NOMO-1 treated with DMSO at 0.1 percent for 48 hours (cell line): ENCODE data around the gene OXA1L.
"Not testable (repeated sequence)": the region's sequence is repeated elsewhere in the genome, so short reads cannot be mapped to it uniquely, and the experiment has no call there.

Experiments
- DNase-seq: peaks from one replicate; lab custom pipeline; 2025; ENCODE audit not compliant: unreplicated experiment; lab: John Stamatoyannopoulos, UW

The OXA1L gene

DNA sequence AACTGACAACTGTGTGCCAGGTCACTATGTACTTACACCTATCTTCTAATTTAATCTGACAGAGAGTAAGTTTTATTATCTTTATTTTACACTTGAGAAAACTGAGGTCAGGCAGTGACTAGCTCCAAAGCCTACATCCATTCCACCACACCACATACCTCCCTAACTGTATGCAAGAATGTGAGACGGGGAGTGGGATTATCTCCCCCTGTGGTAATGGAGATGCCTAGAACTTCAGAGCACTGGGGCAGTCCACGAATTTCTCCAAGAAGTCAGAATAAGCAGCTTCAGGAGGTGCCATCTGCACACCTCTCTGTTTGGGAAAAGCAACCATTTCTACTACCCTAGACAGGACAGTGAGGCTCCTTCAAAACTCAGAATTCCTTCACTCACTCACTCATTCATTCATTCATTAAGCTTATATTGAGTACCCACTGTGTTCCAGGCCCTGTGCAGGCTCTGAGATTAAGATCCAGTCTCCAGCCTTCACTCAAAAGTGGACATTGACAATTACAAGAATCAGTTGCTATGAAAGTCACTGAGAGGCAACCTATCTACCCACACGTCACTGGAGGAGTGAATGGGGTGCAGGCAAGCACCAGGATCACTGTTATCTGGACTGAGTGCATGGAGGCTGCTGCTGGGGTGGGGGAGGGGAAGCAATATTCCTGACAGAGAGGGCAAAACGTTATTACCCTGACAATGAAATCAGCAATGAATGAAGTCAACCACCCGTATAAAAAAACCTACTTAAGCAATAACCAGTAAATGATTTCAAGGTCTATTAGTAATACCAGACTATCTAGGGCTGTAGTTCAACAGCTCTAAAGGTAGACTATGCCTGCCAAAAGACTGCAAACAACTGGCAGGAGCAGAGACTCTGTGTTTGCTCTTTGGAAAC is 30.8 kb downstream of the OXA1L start:
- no peak for DNase-seq

DNA sequence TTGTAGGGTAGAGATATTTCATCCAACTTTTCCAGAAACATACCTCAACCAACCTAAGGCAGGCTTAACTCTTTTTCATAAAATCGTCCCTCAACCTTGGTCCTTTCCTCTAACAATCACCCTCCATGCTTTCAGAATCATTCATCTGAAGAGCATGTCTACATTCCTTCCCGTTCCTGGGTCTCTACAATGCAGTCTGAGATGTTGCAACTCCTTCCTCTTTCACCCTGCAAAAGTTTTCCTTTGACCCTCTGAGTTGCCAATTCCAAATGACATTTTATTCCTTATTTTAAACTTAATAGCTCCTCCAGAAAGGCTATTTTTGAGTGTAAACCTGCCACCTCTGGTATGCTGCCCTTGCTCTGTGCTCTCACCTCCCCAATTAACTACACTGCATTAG is 32.0 kb downstream of the OXA1L start:
- peak; percentile 48 for DNase-seq

DNA sequence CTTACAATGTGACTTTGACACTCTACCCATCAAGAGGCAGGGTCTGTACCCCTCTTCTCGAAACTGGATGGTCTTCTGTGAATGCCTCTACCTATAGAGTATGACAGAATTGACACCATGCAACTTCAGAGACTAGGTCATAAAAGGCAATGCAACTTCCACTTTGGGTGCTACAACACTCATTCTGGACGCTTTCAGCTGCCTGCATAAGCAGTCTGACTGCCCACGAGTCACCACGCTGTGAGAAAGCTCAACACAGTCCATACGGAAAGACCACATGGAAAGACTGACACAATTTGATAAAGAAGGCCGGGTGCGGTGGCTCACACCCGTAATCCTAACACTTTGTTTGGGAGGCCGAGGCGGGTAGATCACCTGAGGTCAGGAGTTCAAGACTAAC is 33.9 kb downstream of the OXA1L start:
- no peak for DNase-seq

DNA sequence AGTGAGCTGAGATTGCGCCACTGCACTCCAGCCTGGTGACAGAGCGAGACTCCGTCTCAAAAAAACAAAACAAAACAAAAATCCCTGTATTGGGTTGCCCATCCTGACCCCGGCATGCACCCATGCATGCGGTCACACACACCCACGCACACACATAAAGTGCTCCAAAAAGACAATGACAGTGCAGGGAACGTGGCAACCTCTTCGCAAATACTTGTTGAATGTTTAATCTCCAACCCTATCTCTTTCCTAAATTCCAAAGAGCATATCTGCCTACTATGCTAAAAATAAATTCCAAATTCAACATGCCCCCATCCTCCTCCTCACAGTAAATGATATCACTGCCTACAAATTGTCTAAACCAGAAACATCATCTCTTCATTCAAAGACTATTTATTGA is 35.2 kb downstream of the OXA1L start:
- DNase-seq, result no peak

DNA sequence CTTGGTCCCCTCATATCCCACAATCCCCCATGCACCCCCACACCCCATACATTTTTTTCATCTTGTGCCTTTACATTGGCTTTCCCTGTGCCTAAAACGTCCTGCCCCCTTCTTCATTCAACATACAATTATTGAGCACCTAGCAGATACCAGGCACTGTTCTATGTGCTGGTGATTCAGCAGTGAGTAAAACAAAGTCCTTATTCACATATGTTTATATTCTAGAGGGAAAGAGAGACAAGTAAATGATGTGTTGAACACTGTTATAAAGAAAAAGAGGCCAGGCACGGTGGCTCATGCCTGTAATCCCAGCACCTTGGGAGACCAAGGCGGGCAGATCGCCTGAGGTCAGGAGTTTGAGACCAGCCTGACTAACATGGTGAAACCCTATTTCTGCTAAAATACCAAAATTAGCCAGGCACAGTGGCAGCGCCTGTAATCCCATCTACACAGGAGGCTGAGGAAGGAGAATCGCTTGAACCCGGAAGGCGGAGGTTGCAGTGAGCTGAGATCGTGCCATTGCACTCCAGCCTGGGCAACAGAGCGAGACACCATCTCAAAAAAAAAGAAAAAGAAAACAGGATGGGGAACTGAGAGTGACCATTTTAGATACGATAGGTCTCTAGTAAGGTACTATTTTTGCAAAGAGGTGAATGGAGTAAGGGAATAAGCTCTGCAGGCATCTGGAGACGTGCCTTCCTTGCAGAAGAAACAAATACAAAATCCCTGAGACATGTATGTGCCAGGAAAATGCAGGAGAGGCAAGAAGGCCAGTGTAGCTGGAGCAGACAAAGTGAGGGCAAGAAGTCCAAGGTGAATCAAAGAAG is 36.6 kb downstream of the OXA1L start:
- no peak for DNase-seq

DNA sequence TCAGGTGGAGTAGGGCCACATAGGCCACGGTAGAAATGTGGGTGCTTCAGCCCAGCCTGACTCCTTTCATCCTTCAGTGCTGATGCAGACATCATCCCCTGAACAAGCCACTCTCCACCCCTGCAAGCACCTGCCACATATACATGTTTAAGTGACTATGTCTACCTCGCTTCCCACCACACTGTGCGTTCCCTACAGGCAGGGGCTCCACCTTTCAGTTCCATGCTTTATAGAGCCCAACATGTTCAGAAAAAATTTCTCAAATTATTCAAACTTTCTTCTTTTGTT is 37.1 kb downstream of the OXA1L start:
- no peak for DNase-seq

DNA sequence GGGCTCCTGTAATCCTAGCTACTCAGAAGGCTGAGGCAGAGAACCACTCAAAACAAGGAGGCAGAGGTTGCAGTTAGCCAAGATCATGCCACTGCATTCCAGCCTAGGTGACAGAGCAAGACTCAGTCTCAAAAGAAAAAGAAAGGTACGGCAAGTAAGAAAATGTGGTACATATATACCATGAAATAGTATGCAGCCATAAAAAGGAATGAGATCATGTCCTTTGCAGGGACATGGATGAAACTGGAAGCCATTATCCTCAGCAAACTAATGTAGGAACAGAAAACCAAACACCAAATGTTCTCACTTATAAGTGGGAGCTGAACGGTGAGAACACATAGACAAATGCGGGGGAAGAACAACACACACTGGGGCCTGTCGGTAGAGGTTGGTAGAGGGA is 38.7 kb downstream of the OXA1L start:
- not testable (repeated sequence) for DNase-seq

DNA sequence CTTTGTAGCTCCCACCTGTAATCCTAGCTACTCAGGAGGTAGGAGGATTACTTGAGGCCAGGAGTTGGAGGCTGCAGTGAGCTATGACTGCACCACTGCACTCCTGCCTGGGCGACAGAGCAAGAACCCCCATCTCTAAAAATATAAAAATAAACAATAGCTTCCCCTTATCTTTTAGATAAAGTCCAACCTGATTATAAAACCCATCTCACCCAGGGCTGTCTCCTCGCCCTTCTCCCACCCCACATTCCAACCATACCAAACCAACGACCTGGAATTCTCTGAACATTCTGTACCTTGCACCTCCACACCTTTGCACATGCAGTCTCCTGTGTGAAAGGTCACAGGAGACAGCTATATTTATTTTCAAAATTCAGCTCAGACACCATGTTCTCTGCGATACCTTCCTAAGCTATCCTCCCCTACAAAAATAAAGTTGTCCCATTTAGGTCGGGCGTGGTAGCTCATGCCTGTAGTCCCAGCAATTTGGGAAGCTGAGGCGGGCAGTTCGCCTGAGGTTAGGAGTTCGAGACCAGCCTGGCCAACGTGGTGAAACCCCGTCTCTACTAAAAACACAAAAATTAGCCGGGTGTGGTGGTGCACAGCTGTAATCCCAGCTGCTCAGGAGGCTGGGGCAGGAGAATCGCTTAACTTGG is 41.1 kb downstream of the OXA1L start:
- no peak for DNase-seq

DNA sequence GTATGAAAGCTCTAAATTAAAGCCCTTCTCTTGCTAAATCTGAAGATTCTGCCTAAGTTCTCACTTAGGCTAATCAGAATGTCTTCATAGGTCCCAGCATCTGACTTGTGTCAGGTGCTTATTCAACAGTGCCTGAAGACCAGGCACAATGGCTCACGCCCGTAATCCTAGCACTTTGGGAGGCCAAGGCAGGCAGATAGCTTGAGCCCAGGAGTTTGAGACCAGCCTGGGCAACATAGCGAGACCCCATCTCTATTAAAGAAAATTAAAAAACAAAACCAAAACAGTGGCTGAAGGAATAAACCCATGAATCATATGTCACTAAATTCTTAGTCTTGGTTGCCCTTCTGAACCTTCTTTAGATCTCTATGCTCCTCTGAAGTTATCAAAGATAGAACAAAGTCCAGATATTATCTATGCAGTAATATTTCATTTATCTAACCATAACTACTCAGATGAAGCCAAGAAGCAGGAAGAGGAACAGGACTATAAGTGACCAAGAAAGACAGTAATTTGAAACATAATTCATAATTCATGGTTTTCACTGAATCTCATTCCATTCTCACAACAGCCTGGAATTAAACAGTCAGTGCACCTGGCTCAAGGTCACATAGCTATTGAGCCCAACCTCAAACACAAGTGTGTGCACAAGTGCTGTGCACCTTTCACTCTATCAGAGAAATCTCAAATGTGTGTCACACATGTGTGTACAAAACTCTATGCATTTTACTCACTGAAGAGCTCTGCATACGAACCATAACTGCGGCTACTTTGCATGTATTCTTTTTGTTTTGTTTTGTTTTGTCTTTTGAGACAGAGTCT is 42.1 kb downstream of the OXA1L start:
- no peak for DNase-seq

DNA sequence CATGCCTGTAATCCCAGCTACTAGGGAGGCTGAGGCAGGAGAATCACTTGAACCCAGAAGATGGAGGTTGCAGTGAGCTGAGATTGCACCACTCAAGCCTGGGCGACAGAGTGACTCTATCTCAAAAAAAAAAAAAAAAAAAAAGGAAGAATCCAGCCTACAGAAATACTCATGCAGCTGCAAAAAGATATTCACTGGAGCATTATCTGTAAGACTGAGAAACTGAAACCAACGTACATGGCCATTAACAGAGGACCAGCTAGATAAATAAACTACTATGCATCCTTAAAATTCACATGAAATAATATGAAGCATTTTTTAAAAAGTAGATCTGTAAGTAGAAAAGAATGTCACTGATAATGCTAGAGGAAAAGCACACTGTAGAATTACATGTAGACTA is 45.2 kb downstream of the OXA1L start:
- DNase-seq, result peak; percentile 58

DNA sequence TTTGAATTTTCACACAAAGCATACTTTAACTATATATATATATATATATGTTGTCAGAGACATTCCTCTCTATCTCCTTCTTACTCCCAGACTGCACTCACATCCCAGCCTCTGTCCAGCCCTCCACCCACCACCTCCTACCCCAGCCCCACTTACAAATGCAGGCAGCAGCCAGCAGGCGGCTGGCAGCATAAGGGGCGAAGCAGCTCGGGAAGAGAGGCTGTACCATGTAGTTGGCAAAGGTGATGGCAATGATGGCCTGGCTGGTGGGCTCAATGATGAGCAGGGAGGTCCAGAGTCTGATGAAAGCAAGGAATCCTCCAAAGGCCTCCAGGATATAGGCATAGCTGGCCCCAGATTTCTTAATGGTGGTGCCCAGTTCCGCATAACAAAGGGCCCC is 46.3 kb downstream of the OXA1L start:
- no peak for DNase-seq

DNA sequence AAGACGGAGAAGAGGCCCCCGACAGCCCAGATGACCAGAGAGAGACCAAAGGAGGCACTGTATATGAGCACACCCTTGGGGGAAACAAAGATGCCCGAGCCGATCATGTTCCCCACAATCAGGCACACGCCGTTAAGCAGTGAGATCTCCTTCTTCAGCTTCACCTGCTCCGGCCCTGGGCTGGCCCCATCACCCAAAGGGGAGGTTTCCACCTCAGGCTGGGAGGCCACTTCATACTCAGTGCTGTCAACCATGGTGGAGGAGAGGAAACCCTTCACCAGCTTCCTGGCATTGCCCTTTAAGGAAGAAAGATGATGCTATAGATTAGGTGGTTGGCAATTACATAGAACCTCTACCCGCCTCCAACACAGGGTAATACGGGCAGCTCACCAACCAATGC is 46.7 kb downstream of the OXA1L start:
- no peak for DNase-seq

DNA sequence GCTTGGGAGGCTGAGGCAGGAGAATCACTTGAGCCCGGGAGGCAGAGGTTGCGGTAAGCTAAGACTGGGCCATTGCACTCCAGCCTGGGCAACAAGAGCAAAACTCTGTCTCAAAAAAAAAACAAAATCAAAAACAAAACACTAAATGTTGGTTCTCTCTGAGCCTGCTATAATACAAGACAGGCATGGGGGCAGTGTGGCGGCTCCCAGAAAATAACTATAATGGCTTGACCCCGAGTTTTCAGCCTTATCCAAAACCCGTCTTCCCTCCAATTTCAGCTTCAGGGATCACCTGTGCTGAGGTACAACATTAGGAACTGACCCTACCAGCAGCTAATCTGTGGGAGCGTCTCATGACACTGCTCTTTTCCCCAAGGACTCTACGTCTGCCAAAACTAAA is 47.9 kb downstream of the OXA1L start:
- DNase-seq, result no peak

DNA sequence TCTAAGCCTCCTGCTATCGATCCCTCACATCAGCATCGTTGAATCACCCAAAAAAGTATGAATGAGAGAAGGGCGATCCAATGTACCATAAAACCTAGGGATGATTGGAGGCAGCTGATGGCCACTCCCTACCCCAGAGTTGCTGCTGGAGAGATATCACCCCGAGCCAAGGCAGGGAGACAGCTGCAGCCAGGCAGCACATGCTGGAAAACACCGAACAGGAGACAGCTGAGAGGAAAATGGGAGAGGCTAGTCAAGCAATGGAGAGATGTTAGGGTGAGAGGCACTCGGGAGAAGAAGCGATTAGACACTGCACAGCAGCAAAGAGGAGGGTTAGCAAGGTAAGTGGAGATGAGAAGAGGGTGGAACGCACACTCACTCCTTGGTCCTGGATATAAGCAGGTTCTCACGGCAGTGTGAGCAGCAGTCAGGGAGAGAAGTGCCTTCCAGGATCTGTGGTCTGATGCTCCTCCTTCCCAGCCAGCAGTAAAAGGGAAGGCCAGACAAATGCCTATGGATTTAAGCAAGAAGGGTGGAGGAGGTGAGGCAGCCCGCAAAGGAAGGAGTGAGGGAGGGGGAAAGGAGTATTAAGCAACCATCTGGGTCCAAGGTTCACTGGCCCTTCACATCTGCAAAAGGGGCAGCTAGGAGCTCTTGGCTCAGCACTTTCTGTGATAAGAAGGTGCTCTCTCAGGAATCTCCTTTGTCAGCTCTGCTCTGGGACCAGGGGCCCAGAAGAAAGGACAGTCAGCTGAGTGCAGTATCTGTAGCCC is 48.6 kb downstream of the OXA1L start, which contains the start of gene SLC7A7:
Gene SLC7A7, minus strand, starts transcription at position 495 of the 773 bp plus-strand sequence. CDS start 2,037 bp downstream, outside the sequence.
- DNase-seq, result peak; percentile 66

DNA sequence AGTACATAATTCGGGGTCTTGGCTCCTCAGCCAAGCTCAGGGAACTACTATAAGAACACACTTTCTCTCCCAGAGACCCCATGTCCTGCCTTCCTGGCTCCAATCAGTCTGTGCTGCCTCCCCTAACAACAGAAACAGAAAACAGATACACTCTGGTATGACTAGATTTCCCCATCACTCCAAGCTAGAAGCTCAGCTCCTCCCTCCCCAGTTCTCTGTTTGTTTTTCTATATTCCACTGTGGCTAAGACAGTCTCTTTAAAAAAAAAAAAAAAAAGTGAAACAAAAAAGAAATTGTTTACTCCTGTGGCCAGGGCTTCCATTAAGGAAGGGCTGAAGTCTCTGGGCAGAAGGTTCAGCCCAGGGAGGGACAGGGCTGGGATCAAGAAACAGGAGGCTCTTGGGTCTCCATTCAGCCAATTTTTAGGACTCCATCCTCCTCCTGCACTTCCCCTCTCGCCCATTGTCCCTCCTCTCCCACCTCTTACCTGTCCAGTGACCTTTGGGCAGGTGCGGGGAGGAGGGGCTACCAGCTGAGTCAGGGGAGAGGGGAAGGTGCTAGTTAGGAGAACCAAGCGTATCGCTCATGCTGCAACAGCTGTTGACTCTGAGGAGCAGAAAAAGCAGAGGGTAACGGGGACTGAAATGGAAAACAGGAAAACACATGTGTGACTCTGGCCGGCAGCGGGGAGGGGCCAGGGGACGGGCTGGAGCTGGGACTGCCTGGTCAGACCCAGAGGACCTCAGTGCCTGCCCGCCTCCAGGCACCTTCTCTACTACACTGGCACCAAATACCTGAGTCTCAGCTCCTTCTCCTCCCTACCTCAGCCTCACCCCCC is 52.9 kb downstream of the OXA1L start:
- no peak for DNase-seq

DNA sequence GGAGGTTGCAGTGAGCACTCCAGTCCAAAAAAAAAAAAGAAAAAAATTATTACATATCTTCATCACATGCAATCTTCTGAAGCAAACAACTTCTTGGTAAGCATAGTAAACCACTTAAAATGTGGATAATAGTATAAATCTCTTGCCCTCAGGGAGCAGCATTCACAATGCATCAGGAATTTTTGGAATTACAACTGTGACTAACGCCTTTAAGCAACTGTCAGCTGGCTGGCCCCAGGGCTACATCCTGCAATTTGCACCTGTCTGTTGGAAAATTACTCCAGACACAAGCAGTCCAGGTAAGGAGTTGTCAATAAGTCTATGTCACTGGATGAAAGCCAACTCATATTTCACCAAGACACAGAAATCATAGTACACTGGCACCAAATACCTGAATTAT is 54.2 kb downstream of the OXA1L start:
- no peak for DNase-seq

DNA sequence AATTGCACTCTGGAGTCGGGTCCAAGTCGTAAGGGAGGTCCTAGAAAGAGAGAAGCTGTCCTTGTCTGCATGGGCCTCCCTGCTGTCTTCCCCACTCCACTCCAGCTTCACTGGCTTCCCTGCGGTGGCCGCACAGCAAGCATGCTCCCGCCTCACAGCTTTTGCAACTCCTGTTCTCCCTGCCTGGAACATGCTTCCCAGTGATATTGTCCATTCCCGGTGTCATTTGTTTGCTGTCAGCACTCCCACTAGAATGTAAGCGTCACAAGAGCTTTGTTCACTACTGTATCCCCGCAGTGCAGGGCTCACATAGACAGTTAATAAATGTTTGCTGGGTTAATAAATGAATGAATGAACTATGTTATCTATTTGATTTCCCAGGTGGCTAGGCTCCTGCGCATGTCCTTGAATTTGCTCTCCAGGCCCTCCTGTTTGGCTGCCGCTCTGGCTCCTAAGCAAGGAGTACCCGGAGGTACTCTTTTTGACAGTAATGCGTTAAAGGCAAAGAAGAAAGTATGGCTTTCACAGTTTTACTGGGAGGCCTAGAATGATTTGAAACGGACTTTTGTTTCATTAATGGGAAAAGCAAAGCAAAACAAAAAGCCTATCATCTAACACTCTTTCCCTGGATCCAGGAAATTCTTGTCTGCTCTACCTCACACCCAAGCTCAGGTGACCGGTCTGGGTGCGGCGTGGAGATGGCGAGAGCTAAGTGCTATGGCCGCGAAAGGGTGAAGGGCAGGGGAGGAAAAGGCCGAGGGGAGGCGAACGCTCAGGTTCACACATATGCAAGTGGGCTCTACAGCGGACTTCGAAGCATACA is 54.9 kb downstream of the OXA1L start:
- no peak for DNase-seq

DNA sequence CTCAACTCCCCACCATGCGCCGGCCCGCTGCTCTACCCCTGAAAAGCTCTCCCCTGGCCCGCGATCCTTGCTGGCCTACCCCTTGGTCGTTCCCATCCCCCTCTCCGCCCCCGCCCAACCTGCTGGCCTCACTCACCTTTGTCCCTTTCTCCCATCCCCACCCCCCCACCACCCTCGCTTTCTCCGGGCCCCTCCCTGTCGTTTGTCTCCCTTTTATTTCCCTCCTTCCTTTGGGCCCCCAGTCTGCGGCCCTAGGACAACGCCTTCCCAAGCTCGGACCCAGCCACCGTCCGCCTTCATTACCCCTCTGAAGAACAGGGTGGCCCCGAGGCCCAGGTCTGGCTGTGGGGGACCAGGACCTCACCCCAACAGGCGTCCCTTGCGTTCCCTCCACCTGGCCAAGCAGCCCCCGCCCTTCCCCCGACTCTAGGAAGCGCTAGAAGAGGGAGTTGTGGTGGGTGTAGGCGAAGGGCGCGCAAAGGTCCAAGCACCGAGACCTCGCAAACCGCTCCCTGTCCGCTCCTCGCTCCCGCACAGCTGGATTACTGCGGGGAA is 55.6 kb downstream of the OXA1L start:
- DNase-seq, result no peak
